Activated CD4-positive, alpha-beta T cell treated with anti-CD3 and anti-CD28 coated beads for 24 hours (primary cell): ENCODE results near the gene RFT1.

Source experiments
- DNase-seq, 2 donors: peaks; one replicate each; pipeline ENCODE4 v3.0.0-alpha.2; 2020; ENCODE audit warnings: low read depth in 2 of 2

Gene RFT1

GRCh38 chr3:53091011-53091410 is 39.2 kb downstream of the RFT1 start:
- DNase-seq, result no peak

GRCh38 chr3:53089511-53089910 is 40.7 kb downstream of the RFT1 start:
- no peak for DNase-seq

- DNase-seq, result no peak
These were observed 44.8 kb downstream of the RFT1 start for GRCh38 chr3:53085476-53085875.

- DNase-seq, result no peak
These were observed 45.8 kb downstream of the RFT1 start for GRCh38 chr3:53084310-53085001.

- DNase-seq, result no peak
These were observed 46.3 kb downstream of the RFT1 start for GRCh38 chr3:53083949-53084309.

GRCh38 chr3:53083521-53083920 is 46.7 kb downstream of the RFT1 start:
- no peak for DNase-seq

- DNase-seq, result no peak
These were observed 47.5 kb downstream of the RFT1 start for GRCh38 chr3:53082736-53083135.

- DNase-seq, result no peak
These were observed 48.9 kb downstream of the RFT1 start for GRCh38 chr3:53081318-53081717.

- DNase-seq, result no peak
These were observed 49.5 kb downstream of the RFT1 start for GRCh38 chr3:53080612-53081205.

GRCh38 chr3:53079791-53080555 is 50.3 kb downstream of the RFT1 start:
- DNase-seq, result no peak

- no peak for DNase-seq
These were observed 51.1 kb downstream of the RFT1 start for GRCh38 chr3:53079147-53079546.

GRCh38 chr3:53078656-53079055 is 51.6 kb downstream of the RFT1 start:
- DNase-seq, result no peak

GRCh38 chr3:53077476-53078220 is 52.6 kb downstream of the RFT1 start:
- no peak for DNase-seq

- no peak for DNase-seq
These were observed 54.5 kb downstream of the RFT1 start for GRCh38 chr3:53075743-53076140.

GRCh38 chr3:53074761-53075742 is 55.2 kb downstream of the RFT1 start:
- DNase-seq, result no peak

- no peak for DNase-seq
These were observed 55.9 kb downstream of the RFT1 start for GRCh38 chr3:53074366-53074696.

- DNase-seq, result no peak
These were observed 56.5 kb downstream of the RFT1 start for GRCh38 chr3:53073553-53074365.

- DNase-seq, result peak; percentile 82 to 84
These were observed 57.3 kb downstream of the RFT1 start for GRCh38 chr3:53072653-53073552.

GRCh38 chr3:53071882-53072431 is 58.3 kb downstream of the RFT1 start:
- no peak for DNase-seq
